ENCODE data around the gene PCYT1A. TPM values are rescaled to one million over a fixed set of nuclear protein-coding genes. Genes with fewer than 3 reads are reported as not detected.

Gene PCYT1A
- total and polyA plus RNA-seq, 2 of the 13 experiments (the other 11 are each of a cell fraction or from before 2014, with no cell fraction given) = 26.4 to 45.3 TPM

GRCh38 chr3:196192036-196192523, 95.4 kb downstream of the PCYT1A start (continued):
- TF ChIP-seq EEA1 (CRISPR knock-in tag; IDR thresholded peaks at IDR 0.05; ENCODE audit: borderline replicate concordance) = no peak
- TF ChIP-seq TEAD3 (CRISPR knock-in tag; optimal IDR thresholded peaks at IDR 0.05; ENCODE audit: borderline replicate concordance) = peak; percentile 7
- TF ChIP-seq, protein P1, sequence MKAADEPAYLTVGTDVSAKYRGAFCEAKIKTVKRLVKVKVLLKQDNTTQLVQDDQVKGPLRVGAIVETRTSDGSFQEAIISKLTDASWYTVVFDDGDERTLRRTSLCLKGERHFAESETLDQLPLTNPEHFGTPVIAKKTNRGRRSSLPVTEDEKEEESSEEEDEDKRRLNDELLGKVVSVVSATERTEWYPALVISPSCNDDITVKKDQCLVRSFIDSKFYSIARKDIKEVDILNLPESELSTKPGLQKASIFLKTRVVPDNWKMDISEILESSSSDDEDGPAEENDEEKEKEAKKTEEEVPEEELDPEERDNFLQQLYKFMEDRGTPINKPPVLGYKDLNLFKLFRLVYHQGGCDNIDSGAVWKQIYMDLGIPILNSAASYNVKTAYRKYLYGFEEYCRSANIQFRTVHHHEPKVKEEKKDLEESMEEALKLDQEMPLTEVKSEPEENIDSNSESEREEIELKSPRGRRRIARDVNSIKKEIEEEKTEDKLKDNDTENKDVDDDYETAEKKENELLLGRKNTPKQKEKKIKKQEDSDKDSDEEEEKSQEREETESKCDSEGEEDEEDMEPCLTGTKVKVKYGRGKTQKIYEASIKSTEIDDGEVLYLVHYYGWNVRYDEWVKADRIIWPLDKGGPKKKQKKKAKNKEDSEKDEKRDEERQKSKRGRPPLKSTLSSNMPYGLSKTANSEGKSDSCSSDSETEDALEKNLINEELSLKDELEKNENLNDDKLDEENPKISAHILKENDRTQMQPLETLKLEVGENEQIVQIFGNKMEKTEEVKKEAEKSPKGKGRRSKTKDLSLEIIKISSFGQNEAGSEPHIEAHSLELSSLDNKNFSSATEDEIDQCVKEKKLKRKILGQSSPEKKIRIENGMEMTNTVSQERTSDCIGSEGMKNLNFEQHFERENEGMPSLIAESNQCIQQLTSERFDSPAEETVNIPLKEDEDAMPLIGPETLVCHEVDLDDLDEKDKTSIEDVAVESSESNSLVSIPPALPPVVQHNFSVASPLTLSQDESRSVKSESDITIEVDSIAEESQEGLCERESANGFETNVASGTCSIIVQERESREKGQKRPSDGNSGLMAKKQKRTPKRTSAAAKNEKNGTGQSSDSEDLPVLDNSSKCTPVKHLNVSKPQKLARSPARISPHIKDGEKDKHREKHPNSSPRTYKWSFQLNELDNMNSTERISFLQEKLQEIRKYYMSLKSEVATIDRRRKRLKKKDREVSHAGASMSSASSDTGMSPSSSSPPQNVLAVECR (CRISPR knock-in tag; IDR thresholded peaks at IDR 0.05; ENCODE audit: borderline replicate concordance) = 0 out of 2 replicates have a peak, but pooled peaks have one; percentile 18
- TF ChIP-seq, protein P2, sequence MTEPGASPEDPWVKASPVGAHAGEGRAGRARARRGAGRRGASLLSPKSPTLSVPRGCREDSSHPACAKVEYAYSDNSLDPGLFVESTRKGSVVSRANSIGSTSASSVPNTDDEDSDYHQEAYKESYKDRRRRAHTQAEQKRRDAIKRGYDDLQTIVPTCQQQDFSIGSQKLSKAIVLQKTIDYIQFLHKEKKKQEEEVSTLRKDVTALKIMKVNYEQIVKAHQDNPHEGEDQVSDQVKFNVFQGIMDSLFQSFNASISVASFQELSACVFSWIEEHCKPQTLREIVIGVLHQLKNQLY (CRISPR knock-in tag; IDR thresholded peaks at IDR 0.05) = no peak
- no peak for TF ChIP-seq MIER3 (CRISPR knock-in tag; IDR thresholded peaks at IDR 0.05; ENCODE audit: borderline replicate concordance)
- TF ChIP-seq IRF2 (CRISPR knock-in tag; IDR thresholded peaks at IDR 0.05) = no peak
- TF ChIP-seq, protein P3, sequence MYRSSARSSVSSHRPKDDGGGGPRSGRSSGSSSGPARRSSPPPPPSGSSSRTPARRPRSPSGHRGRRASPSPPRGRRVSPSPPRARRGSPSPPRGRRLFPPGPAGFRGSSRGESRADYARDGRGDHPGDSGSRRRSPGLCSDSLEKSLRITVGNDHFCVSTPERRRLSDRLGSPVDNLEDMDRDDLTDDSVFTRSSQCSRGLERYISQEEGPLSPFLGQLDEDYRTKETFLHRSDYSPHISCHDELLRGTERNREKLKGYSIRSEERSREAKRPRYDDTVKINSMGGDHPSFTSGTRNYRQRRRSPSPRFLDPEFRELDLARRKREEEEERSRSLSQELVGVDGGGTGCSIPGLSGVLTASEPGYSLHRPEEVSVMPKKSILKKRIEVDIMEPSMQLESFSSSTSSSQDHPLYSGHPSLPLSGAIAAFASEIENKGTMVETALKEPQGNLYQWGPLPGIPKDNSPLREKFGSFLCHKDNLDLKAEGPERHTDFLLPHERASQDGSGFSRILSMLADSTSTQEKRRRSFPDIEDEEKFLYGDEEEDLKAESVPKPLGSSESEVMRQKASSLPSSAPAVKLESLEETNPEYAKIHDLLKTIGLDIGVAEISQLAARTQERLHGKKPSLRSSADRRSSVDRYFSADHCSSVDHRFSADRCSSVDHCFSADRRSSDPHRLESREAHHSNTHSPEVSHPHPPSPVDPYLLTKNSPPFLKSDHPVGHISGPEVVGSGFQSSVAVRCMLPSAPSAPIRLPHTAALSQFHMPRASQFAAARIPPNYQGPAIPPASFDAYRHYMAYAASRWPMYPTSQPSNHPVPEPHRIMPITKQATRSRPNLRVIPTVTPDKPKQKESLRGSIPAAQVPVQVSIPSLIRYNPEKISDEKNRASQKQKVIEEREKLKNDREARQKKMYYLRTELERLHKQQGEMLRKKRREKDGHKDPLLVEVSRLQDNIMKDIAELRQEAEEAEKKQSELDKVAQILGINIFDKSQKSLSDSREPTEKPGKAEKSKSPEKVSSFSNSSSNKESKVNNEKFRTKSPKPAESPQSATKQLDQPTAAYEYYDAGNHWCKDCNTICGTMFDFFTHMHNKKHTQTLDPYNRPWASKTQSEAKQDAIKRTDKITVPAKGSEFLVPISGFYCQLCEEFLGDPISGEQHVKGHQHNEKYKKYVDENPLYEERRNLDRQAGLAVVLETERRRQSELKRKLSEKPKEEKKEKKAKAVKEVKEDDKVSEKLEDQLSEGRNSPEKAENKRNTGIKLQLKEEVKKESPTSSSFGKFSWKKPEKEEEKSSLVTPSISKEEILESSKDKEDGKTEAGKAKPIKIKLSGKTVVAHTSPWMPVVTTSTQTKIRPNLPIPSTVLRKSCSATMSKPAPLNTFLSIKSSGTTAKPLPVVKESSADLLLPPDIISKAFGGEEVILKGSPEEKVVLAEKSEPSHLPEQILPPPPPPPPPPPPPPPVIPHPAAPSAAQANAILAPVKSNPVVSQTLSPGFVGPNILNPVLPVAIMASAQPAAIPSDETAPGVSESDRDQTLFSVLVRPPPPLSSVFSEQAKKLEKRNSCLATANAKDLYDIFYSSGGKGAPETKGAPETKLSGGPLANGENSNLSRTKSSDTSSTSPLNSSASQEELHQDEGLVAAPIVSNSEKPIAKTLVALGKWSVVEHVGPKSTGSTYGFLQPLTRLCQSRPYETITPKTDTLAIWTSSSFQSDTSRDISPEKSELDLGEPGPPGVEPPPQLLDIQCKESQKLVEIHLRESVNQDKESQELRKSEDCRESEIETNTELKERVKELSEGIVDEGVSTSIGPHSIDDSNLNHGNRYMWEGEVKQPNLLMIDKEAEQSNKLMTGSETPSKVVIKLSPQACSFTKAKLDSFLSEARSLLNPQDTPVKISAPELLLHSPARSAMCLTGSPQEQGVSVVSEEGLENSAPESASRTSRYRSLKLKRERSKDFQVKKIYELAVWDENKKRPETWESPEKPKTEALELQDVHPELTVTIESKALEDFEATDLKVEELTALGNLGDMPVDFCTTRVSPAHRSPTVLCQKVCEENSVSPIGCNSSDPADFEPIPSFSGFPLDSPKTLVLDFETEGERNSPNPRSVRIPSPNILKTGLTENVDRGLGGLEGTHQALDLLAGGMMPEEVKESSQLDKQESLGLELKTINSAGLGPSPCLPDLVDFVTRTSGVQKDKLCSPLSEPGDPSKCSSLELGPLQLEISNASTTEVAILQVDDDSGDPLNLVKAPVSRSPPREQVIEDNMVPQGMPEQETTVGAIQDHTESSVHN (CRISPR knock-in tag; IDR thresholded peaks at IDR 0.05) = no peak
- TF ChIP-seq ZNF891 (CRISPR knock-in tag; IDR thresholded peaks at IDR 0.05) = 0 out of 2 replicates have a peak, but pooled peaks have one; percentile 32
- no peak for TF ChIP-seq ZNF12 (CRISPR knock-in tag; IDR thresholded peaks at IDR 0.05)
- TF ChIP-seq ZNF274 (CRISPR knock-in tag; IDR thresholded peaks at IDR 0.05) = no peak
- no peak for TF ChIP-seq NFIB (CRISPR knock-in tag; IDR thresholded peaks at IDR 0.05; ENCODE audit: borderline replicate concordance)
- no peak for TF ChIP-seq ZNF619 (CRISPR knock-in tag; IDR thresholded peaks at IDR 0.05)
- no peak for TF ChIP-seq ZNF225 (CRISPR knock-in tag; IDR thresholded peaks at IDR 0.05)
- TF ChIP-seq, protein P4, sequence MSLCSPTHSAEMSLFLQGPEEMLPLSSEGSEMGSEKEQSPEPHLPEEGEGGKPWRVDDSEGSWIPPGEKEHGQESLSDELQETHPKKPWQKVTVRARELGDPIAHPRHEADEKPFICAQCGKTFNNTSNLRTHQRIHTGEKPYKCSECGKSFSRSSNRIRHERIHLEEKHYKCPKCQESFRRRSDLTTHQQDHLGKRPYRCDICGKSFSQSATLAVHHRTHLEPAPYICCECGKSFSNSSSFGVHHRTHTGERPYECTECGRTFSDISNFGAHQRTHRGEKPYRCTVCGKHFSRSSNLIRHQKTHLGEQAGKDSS (CRISPR knock-in tag; IDR thresholded peaks at IDR 0.05; ENCODE audit: borderline replicate concordance, low read depth) = no peak
- peak; percentile 30; the same call in 1 of the 2 replicates for TF ChIP-seq ETV5 (CRISPR knock-in tag; IDR thresholded peaks at IDR 0.05; ENCODE audit: borderline replicate concordance)
- TF ChIP-seq FOXK1 (CRISPR knock-in tag; IDR thresholded peaks at IDR 0.05; ENCODE audit: borderline replicate concordance, low read depth) = no peak
- no peak for TF ChIP-seq ZNF33A (CRISPR knock-in tag; IDR thresholded peaks at IDR 0.05; ENCODE audit: borderline replicate concordance)
